Measurements from ENCODE around the gene CXCL3.
"Not testable (repeated sequence)": the region's sequence is repeated elsewhere in the genome, so short reads cannot be mapped to it uniquely, and the experiment has no call there.

Gene CXCL3

GRCh38 chr4:74038425-74039314, at the start of gene CXCL3:
Gene CXCL3, minus strand, starts transcription at chr4:74038689. Its CDS starts 78 bp downstream, at chr4:74038611.
- DNase-seq = peak; percentile 27 to 31

- no peak for DNase-seq
Observed at GRCh38 chr4:74087481-74087880, 49.0 kb upstream of the CXCL3 start.

DNA sequence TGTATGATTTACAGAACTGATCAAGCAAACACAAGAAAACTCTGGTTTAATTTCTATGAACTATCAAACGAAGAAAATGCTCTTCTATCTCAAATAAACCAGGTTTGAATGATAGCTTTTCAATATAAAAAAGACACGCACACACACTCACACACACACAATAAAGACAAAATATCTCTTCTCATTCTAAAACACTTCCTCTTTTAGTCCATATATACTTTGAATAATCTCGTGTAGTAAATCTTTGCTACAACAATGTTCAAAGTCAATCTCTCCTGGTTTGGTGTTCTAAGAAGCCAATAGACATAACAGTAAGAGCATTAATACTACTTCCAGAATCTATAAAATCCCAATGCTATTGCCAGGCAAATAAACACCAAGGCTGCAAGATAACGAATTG, 47.2 kb upstream of the CXCL3 start:
- no peak for DNase-seq

DNA sequence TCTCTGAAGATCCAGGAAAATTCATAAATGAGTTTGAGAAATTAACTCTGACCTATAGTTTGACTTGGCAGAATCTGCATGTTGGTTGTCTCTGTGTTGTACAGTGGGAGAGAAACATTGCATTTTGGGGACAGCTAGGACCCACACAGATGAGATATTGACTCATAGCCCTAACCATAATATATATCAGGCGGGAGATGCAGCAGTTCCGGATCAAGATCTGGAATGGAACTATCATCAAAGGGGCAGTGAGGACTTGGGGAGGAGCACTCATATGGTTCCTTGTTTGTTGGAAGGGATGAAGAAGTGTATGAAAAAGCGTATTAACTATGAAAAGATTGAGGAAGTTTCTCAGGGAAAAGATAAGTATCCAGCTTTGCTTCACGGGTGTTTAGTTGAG, 46.5 kb upstream of the CXCL3 start:
- no peak for DNase-seq

- no peak for DNase-seq
Observed at GRCh38 chr4:74083546-74083945, 45.1 kb upstream of the CXCL3 start.

DNA sequence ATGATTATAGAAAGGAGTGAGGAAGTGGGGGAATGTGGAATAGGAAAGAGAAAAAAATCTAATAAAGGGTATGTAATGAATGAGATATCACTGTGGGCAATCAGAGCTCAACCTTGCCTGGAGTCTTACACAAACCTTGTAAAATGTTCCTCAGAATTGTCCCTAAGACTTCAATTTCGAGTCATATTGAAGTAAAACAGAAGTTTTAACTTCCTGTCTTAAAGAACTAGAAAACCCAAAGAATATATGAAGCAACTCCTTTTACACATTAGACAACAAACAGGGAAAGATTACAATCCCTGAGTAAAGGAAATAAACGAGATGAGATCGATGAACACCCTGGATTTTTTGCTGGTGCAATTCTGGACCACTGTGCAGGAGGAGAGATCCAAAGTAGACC, 42.5 kb upstream of the CXCL3 start:
- no peak for DNase-seq

GRCh38 chr4:74080351-74080750, 41.9 kb upstream of the CXCL3 start:
- DNase-seq = not testable (repeated sequence)

- not testable (repeated sequence) for DNase-seq
Observed at GRCh38 chr4:74079024-74079423, 40.5 kb upstream of the CXCL3 start.

DNA sequence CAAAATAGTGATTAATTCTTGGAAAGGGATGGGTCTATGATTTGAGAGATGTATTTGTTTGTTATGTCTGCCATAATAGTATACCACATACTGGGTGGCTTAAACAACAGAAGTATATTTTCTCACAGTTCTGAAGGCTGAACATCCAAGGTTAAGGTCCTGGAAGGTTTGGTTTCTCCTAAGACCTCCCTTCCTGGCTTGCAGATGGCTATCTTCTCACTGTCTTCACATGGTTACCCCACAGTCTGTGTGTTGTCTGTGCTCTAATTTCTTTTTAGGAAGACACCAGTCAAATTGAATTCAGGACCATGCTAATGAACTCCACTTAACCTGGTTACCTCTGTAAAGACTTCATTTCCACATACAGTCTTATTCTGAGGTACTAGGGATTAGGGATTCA, 34.9 kb upstream of the CXCL3 start:
- DNase-seq = no peak

DNA sequence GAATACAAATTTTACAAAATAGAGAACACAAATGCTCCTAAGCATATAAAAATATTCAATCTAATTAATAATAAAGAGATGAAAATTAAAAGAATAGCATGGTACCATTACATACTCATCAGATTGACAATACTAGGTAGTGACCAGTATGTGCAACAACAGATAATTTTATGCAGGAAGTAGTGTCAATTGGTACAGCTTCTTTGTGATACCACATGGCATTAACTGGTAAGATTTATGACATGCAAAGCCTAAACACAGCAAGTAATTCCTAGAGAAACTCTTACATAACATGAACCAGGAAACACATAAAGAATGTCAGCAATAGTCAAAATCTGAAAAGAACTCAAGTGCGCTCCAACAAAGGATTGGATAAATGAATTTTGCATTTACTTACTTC, 34.2 kb upstream of the CXCL3 start:
- DNase-seq = no peak

- DNase-seq = no peak
Observed at GRCh38 chr4:74067586-74067985, 29.1 kb upstream of the CXCL3 start.

DNA sequence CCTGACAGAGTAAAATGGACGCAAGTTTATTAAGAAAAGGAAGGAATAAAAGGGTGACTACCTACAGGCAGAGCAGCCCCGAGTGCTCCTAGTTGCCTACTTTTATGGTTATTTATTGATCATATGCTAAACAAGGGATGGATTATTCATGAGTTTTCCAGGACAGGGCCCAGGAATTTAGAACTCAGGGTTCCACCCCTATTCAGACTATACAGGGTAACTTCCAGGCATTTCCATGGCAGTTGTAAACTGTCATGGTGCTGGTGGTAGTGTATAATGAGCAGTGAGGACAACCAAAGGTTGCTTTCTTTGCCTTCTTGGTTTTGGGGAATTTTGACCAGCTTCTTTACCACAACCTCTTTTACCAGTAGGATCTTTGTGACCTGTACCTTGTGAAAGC, 27.7 kb upstream of the CXCL3 start:
- DNase-seq = no peak

- DNase-seq = no peak
Observed at GRCh38 chr4:74065115-74065642, 26.7 kb upstream of the CXCL3 start.

DNA sequence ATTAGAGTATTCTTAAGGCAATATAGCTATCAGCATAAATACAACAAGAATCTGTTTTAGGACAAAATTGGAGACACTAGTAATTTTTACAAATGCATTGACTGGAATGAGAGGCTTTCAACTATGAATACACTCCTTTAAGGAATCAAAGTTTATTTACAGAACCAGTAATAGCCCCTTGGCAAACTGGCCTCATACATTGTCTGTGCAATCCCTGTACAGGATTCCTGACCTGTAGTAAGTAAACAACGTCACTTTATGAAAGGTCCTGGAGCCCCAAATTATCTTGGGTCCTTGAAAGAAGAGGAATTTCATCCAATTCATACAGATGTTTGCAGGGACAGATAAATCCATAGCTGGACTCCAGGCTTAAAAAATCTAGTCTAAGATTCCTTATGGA, 25.4 kb upstream of the CXCL3 start:
- no peak for DNase-seq

- DNase-seq = no peak
Observed at GRCh38 chr4:74062953-74063352, 24.5 kb upstream of the CXCL3 start.

DNA sequence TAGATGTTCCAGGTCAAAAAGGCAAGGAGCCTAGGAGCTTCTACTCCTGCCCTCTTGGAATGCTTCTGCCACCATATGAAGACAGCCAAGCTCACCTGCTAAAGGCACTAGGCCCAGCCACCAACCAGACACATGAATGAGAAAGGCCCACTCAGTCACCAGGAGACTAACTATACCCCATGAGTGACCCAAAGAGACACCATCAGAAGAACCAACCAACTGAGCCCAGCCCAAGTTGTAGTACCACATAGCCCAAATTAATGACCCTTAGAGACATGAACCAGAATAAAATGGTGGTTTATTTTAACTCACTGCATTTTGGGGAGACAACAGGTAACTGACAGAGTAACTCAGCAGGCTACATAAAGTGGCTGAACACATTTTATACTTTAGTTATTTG, 22.9 kb upstream of the CXCL3 start:
- DNase-seq = no peak

DNA sequence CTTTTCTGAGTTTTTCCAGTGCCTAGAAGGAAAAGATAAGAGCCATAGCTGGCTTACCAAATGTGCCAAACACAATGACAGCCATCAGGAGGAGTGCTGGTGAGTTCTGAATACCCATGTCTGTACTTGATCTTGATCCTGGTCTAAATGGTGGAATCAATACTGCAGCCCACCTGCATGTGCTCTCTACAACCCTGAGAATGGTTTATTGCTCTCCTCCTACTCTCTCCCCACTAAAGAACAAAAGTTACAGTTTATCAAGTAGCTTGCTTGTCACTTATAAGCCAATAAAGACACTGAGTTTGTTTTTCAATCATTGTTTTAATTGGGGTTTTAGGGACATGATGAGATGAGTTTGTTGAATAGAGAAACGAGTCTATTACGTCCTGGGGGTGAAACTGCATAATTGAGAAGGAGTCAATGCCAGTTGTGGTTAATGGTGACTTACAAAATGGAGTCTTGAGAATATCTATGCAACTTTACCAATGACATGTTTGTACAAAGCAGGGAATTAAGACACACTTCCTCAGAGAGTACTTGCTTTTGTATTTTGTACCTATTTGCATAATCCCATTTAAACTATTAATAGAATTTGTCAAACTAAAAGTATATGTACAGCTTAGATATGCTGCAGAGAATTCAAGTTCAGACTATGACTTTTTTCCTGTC, 20.8 kb upstream of the CXCL3 start:
- DNase-seq = no peak

- DNase-seq = no peak
Observed at GRCh38 chr4:74058048-74058651, 19.7 kb upstream of the CXCL3 start.

DNA sequence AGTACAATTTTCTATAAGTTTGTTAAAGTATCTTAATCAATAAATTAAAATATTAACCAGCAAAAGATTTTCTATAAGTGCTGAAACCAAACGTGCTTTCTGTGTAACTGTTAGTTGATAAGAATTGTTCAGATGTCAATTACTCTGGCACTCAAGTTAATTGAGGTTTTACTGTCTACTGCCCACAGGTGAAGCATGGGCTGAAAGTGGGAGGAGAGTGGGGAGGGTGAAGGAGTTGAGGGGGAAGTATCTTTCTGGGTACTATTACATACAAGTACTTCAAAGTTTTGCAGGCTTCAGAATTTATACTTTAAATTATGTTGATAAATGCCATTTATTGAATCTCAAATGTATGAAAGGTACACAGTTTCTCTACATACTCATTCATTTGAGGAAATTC, 19.1 kb upstream of the CXCL3 start:
- no peak for DNase-seq

- DNase-seq = no peak
Observed at GRCh38 chr4:74056858-74057562, 18.5 kb upstream of the CXCL3 start.

GRCh38 chr4:74056114-74056857, 17.8 kb upstream of the CXCL3 start:
- no peak for DNase-seq

- DNase-seq = no peak
Observed at GRCh38 chr4:74055498-74055897, 17.0 kb upstream of the CXCL3 start.
